GM12874 (cell line): Measurements from ENCODE around the gene BTRC.

Experiments used
- TF ChIP-seq, protein P1 (sequence below): IDR thresholded peaks from 2 replicates; pipeline ENCODE4 v1.5.1; 2011; ENCODE audit warnings: low read depth, mild to moderate bottlenecking, control low read depth, low read length, moderate library complexity; ENCODE audit not compliant: insufficient read depth

Gene BTRC

DNA sequence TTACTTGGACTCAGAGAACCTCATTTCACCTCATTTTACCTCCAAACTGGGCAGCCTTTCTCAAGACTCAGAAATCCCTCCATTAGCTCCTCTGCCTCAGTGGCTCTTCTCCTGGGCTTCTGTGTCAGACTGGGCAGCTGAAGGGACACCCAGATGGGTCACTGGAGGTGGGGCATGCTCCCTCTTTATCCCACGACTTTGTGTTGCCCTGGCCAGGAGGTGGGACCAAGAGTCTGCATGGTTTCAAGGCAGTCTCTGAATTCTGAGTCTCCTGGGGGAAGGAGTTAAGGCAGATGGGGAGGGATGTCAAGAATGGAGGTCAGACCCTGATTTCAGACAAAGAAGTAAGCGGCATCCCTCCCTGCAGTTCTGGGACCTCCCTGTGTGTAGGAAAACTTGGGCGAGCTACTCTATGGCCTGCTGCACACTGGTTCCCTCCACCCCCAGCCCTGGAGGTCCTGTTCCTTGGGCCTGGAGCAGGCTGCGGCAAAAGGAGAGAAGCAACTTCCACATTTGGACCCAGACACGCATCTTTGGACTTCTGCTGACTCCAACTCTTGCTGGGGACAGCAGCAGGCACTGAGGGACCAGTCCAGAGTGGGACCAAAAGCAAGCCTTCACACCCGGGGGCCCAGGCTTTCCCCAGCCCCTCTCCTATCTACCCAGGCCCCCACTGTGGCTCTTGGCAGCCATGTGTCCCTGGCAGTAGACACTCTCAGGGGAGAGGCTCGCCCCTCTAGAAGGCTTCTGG, 223.3 kb downstream of the BTRC start:
- TF ChIP-seq, protein P1, sequence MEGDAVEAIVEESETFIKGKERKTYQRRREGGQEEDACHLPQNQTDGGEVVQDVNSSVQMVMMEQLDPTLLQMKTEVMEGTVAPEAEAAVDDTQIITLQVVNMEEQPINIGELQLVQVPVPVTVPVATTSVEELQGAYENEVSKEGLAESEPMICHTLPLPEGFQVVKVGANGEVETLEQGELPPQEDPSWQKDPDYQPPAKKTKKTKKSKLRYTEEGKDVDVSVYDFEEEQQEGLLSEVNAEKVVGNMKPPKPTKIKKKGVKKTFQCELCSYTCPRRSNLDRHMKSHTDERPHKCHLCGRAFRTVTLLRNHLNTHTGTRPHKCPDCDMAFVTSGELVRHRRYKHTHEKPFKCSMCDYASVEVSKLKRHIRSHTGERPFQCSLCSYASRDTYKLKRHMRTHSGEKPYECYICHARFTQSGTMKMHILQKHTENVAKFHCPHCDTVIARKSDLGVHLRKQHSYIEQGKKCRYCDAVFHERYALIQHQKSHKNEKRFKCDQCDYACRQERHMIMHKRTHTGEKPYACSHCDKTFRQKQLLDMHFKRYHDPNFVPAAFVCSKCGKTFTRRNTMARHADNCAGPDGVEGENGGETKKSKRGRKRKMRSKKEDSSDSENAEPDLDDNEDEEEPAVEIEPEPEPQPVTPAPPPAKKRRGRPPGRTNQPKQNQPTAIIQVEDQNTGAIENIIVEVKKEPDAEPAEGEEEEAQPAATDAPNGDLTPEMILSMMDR: no peak

GRCh38 chr10:101578192-101578591, 224.2 kb downstream of the BTRC start:
- TF ChIP-seq, protein P1: no peak

- TF ChIP-seq, protein P1: no peak
These were observed 225.0 kb downstream of the BTRC start for GRCh38 chr10:101578803-101579515.

DNA sequence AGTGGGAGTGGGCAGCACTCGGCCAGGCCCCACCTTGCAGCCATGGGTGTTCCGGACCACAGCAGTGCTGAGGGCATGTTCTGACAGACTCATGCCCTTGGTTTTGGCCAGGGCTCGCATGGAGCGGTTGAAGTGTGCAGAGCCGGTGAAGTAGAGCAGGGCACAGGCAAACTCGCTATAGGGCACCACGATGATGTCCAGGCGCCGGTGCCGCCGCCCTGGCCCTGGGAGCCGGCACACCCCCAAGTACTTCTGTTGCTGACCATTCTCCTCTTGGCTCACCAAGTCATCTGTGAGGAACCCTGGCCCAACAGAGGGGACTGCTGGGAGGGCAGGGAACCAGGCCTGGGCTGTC, 225.5 kb downstream of the BTRC start:
- TF ChIP-seq, protein P1: no peak

- TF ChIP-seq, protein P1: no peak
These were observed 226.8 kb downstream of the BTRC start for GRCh38 chr10:101580486-101581399.

- TF ChIP-seq, protein P1: no peak
These were observed 231.9 kb downstream of the BTRC start for GRCh38 chr10:101585841-101586240.
